M059J (cell line): ENCODE results near the gene FOSL1. TPM values are rescaled to one million over a fixed set of nuclear protein-coding genes. Genes with fewer than 3 reads are reported as not detected.

Experiments
- DNase-seq: peaks from one replicate; pipeline ENCODE4 v3.0.0-alpha.2; 2012; ENCODE audit warnings: low read depth
- total RNA-seq: library from RNA; depleted of rRNA; stranded (reverse); fragments of >200 nt; shearing (Covaris generic); gene quantifications from 2 replicates; pipeline ENCODE4 v1.2.3, GENCODE V29; 2014

FOSL1 gene
- total RNA-seq, 1 experiment from 2014 or later, result 286 TPM

GRCh38 chr11:65882120-65883057, 17.8 kb downstream of the FOSL1 start:
- no peak for DNase-seq

DNA sequence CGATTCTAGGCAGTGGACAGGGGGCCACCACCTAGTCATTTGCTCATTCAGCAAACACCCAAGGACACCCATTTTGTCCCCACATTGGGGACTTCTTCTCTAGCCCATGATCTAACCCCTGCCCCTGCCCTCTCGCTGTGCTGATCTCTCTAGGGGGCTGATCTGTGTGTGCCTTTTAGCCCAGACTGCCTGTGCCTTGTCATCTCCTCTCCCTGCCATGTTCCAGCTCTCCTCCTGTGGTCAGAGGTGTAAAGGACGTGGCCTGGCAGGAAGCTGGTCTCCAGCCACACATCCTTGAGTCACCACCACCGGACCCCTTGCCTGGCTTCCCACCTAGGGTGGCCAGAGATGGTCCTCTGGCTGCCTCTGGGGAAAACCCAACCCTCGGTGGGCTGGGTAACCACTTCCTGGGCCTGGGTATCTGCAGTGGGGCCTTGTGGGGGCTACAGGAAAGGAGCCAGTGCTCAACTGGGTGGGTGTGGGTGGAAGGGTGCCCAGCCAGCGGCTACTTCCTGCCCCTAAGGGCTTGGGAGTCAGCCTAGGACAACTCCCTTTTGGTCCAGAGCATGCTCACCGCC, 19.3 kb downstream of the FOSL1 start:
- DNase-seq, result peak; percentile 88

DNA sequence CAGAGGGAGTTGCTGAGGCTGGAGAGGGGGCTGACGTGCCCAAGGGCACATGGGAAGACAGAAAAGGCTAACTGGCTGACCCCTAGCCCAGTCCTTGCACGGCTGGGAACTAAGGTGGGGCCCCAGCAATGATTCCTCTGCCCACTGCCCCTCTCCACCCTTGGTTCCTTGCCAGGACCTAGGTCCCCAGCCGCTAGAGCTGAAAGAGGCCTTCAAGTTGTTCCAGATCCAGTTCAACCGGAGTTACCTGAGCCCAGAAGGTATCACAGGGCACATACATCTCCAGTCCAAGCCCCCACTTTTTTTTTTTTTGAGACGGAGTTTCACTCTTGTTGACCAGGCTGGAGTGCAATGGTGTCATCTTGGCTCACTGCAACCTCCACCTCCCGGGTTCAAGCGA, 20.2 kb downstream of the FOSL1 start:
- DNase-seq, result no peak

- no peak for DNase-seq
These were observed 20.6 kb downstream of the FOSL1 start, which contains the start of gene CTSW for GRCh38 chr11:65879617-65880016. TSS of gene CTSW (plus strand) at chr11:65879837. CDS start at chr11:65879855, 18 bp downstream.

DNA sequence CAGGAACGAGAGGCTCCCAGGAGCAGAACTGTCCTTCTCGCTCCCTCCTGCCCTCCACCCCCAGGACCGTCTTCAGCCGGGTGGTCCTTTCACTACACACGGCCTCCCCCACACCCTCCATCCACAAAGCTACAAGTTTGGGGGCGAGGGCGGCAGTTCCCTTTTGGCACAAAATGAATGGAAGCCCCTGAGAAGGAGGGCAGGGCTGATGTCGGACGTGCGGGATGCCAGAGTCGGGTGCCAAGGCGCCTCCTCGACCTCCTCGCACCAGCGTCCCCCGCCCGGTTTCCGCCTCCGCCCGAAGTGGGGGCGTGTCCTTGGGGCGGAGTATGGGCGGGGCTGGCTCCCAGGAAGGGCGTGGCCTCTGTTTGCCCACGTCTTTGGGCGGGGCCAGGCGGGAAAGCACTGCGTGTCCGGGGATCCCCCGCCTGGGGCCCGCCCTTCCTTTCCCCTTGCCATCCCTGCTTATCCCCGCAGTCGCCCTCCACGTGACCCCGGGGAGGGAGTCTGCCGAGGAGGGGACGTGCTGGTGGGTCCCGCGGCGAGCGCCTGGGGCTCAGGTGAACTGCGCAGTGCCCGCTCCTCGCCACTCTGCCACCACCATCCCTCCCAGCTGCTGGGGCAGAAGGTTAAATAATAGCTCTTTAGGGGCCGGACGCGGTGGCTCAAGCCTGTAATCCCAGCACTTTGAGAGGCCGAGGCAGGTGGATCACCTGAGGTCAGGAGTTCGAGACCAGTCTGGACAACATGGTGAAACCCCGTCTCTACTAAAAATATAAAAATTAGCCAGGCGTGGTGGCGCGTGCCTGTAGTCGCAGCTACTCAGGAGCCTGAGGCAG, 26.7 kb downstream of the FOSL1 start:
- DNase-seq, result peak; percentile 87

DNA sequence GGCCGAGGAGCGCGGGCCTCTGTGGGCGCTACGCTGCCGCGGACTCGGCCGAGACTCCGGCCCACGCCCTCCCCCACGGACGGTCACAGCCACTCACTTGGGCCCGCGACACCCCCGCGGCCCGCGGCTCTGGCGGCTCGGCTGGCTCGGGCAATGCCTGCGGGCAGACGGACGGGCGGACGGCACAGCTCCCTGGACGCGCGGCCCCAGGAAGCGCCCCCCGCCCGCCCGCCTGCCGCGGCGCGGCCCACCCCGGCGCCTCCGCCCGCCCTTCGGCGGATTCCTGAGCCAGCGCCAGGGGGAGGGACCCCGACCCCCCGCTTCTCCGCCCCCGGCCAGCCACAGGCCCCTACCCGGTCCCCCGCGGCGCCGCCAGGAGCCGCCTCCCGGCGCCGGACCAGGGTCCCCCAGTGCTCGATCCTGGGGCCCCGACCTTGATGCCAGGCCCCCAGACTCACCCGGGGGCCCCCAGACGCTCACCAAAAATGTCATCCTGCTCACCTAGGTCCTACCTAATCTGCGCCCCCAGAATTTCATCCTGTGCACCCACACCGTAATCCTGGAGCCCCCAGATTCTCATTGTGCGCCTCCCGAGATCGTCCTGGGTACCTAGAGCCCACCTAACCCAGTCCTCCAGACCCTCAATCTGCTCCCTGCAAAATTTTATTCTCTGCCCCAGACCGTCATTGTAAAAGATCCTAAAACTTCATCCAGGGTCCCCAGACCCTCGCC, 27.4 kb downstream of the FOSL1 start, which contains the start of gene EFEMP2:
Gene EFEMP2 (minus strand): TSS at position 215 of the 732 bp plus-strand sequence. CDS start 446 bp downstream, outside the sequence.
- DNase-seq, result peak; percentile 23

- DNase-seq, result no peak
These were observed 28.2 kb downstream of the FOSL1 start for GRCh38 chr11:65871811-65872548.

DNA sequence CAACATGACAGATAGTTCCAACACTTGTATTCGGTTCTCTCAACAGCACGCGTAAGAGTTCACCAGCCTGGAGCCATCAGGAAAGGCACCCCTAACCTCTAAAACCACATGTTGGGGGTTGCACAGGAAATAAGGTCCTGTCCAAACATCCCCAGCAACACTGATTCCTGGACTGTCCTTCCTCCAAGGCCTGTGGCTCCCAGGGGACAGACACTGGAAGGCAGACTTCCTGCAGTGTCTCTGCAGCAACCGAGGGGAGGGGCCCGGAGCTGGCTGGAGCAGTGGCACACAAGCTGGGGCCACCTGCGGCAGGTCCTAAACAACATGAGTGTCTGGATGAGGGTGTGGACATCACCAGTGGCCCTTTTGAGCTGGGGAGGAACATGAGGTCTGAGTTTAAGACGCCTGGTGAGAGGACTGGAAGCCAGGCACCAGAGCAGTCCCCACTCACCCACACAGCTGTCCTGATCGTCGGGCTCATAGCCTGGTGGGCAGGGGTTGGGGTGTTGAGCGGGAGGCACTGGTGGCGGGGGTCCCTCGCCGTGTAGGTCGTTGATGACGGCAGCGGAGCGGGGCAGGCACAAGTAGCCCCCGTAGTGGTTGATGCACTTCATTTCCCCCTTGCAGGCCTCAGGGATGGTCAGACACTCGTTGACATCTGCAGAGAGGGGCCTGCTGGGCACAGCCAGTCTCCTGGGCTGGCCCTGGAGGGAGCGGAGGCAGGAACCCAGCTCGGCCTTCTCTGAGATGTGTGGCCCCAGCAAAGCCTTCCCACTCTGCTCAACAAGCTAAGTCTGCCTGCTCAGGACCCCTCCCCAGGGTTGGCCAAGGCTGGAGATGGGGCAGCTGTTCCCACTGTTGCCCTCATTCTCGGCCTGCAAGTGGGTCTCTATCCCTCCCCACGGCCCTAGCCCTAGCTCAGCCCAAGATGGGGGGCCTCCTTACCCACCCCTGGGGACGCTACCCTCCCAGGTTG, 29.2 kb downstream of the FOSL1 start:
- peak; percentile 29 for DNase-seq

DNA sequence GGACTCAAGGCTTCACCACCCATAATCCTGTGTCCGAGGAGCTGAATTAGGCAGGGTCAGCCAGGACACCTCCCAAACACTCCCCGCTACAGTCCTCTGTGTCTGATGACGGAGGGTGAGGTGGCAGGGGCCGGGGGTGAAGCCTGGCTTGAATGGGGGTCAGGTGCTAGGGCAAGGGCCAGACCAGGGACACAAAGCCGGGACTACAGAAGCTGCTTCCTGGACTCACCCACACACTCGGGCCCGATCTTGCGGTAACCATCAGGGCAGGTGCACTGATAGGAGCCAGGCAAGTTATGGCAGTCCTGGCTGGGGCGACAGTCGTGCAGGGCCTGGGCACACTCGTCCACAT, 29.9 kb downstream of the FOSL1 start:
- no peak for DNase-seq

- DNase-seq, result no peak
These were observed 30.4 kb downstream of the FOSL1 start for GRCh38 chr11:65869643-65870306.

- DNase-seq, result no peak
These were observed 31.3 kb downstream of the FOSL1 start for GRCh38 chr11:65868907-65869306.

GRCh38 chr11:65868076-65868667, 32.0 kb downstream of the FOSL1 start:
- peak; percentile 47 for DNase-seq

GRCh38 chr11:65867284-65868071, 32.7 kb downstream of the FOSL1 start:
- DNase-seq, result no peak

GRCh38 chr11:65866509-65867283, 33.5 kb downstream of the FOSL1 start:
- no peak for DNase-seq

GRCh38 chr11:65865550-65866172, 34.5 kb downstream of the FOSL1 start:
- no peak for DNase-seq

DNA sequence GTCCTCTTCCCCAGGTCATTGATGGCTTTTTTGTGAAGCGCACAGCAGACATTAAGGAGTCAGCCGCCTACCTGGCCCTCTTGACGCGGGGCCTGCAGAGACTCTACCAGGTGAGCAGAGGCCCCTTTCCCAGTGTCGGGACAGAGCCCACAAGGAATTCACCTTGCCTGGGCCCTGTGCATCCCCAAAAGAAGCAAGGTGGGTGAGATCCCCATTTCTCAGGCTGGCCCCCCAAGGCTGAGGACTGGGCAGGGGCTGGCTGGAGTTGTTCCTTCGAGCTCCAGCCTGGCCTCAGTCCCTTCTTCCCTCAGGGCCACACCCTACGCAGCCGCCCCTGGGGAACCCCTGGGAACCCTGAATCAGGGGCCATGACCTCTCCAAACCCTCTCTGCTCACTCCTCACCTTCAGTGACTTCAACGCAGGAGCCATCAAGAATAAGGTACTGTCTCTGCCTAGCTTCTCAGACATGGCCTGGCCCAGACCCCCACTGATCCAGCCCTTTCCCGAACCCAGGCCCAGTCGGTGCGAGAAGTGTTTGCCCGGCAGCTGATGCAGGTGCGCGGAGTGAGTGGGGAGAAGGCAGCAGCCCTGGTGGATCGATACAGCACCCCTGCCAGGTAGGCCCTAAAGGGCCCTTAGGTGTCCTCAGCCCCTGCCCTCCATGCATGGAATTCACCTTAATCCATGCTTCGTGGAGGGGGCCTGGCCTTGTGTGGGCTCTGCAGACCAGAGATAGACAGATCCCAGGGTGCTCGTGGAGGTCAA, 35.3 kb downstream of the FOSL1 start:
- DNase-seq, result no peak
